Testis (tissue), 3 donors: ENCODE data around the gene AOX1. TPM values are rescaled to one million over a fixed set of nuclear protein-coding genes. Genes with fewer than 3 reads are reported as not detected.

Experiments used
- DNase-seq: peaks from one replicate; pipeline ENCODE4 v3.0.0-alpha.2; 2019
- H3K27ac ChIP-seq, 2 donors: fragments of 200-600 bp; sonication (generic); one replicate each; pipeline ENCODE4 v1.5.1; 2019
- H3K27me3 ChIP-seq: fragments of 200-600 bp; sonication (generic); one replicate; pipeline ENCODE4 v1.5.1; 2019
- H3K36me3 ChIP-seq: fragments of 200-600 bp; sonication (generic); one replicate; pipeline ENCODE4 v1.5.1; 2017; ENCODE audit warnings: low read depth; ENCODE audit errors: missing control alignments
- H3K4me1 ChIP-seq: fragments of 200-600 bp; sonication (generic); one replicate; pipeline ENCODE4 v1.5.1; 2019
- H3K4me3 ChIP-seq, 2 donors: fragments of 200-600 bp; sonication (generic); one replicate each; pipeline ENCODE4 v1.5.1; 2017 to 2019
- H3K9me3 ChIP-seq: fragments of 200-600 bp; sonication (generic); one replicate; pipeline ENCODE4 v1.5.1; 2017
- CTCF ChIP-seq, 3 experiments: fragments of 450-650 bp in 2 of 3; fragments of 200-600 bp in 1 of 3; sonication (generic) in 1 of 3; IDR thresholded peaks; one replicate each; pipeline ENCODE4 v1.5.1; 2016 to 2019; ENCODE audit warnings: antibody characterized with exemption in 3 of 3, mild to moderate bottlenecking in 2 of 3, moderate library complexity in 1 of 3
- POLR2A ChIP-seq: fragments of 450-650 bp; IDR thresholded peaks from one replicate; pipeline ENCODE4 v1.6.1; 2017; ENCODE audit warnings: antibody characterized with exemption, mild to moderate bottlenecking, moderate library complexity
- WGBS, 2 donors: methylation state at CpG; one replicate each; pipeline ENCODE4 v1.1.5; 2018; 5-methylcytosine and 5-hydroxymethylcytosine counted together
- intact Hi-C: fragments of 100-400 bp; cut with DNase I; formaldehyde crosslinking; loops from one replicate; pipeline ENCODE4 v1.15.1; 2023; ENCODE audit warnings: low total_unique reads
- polyA plus RNA-seq: library from polyadenylated mRNA; stranded (reverse); fragments of 350-450 nt; fragmentation: Illumina TruSeq; extraction: RNeasy Lipid Tissue Mini Kit (QIAGEN cat#74804); gene quantifications from one replicate; pipeline ENCODE4 v1.2.3, GENCODE V29; 2014; ENCODE audit warnings: low read depth, low replicate concordance; ENCODE audit not compliant: insufficient read depth
- total RNA-seq, 2 donors: library from RNA; depleted of rRNA; stranded (reverse); fragments of >200 nt; gene quantifications; one replicate each; pipeline ENCODE4 v1.2.3, GENCODE V29; 2016

Gene AOX1
- total and polyA plus RNA-seq, 3 donors from 2014 or later: 28.7 to 34.1 (median 29.4) TPM

DNA sequence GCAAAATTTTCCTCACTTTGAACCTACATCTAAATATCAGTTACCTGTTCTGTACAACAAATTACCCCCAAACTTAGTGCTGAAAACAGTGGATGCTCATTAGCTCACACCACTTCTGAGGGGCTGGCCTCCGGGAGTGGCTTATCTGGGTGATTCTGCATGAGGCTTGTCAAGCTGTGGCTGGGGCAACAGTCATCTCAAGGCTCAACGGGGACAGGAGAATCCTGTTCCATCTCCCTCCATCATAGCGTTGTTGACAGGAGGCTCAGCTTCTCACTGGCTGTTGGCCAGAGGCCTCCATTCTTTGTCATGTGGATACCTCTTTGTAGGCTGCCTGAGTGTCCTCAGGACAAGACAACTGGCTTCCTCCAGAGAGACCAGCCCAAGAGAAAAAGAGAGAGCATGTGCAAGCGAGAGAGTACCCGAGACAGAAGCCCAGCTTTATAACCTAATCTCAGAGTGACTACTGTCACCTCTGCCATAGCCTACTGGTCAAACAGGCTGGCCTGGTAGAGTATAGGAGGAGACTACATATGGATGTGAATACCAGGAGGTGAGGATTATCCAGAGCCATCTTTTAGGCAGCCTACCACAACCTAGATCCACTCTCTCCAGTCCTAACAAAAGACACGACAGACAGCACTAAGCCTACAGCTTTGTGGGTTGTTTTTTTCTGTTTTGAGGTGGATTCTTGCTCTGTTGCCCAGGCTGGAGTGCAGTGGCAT lies 79.1 kb downstream of the AOX1 start:
- H3K27me3 ChIP-seq: no peaks in the 10 kb centered on the region
- 88 to 93% methylated on average over 6 of the region's 6 CpGs for WGBS, 2 donors
- intact Hi-C loops: no loop called here
- TF ChIP-seq POLR2A (no peak), CTCF (IDR thresholded peaks at IDR 0.05) (no peak)
- no peaks in the 10 kb centered on the region for H3K4me1 ChIP-seq
- H3K36me3 ChIP-seq: no peaks in the 10 kb centered on the region
- no peak for DNase-seq
- H3K9me3 ChIP-seq: no peaks in the 10 kb centered on the region
- no peak overlapping the region for H3K4me3 ChIP-seq
- H3K27ac ChIP-seq: no peak overlapping the region

- H3K27me3 ChIP-seq: no peaks in the 10 kb centered on the region
- H3K4me3 ChIP-seq: no peak overlapping the region
- no peaks in the 10 kb centered on the region for H3K4me1 ChIP-seq
- H3K36me3 ChIP-seq: no peaks in the 10 kb centered on the region
- WGBS, 2 donors: 93 to 95% methylated on average over 2 of the region's 2 CpGs
- no peak for TF ChIP-seq POLR2A
- TF ChIP-seq CTCF (IDR thresholded peaks at IDR 0.05): no peak
- no peak overlapping the region for H3K27ac ChIP-seq
- no peak for DNase-seq
- no peaks in the 10 kb centered on the region for H3K9me3 ChIP-seq
- intact Hi-C loops: no loop called here
Observed at GRCh38 chr2:200665626-200666453, 80.0 kb downstream of the AOX1 start.

GRCh38 chr2:200667413-200667812 lies 81.6 kb downstream of the AOX1 start:
- WGBS, 2 donors: 78 to 79% methylated on average over 3 of the region's 3 CpGs
- TF ChIP-seq POLR2A (no peak), CTCF (IDR thresholded peaks at IDR 0.05) (no peak)
- no peak overlapping the region for H3K27ac ChIP-seq

DNA sequence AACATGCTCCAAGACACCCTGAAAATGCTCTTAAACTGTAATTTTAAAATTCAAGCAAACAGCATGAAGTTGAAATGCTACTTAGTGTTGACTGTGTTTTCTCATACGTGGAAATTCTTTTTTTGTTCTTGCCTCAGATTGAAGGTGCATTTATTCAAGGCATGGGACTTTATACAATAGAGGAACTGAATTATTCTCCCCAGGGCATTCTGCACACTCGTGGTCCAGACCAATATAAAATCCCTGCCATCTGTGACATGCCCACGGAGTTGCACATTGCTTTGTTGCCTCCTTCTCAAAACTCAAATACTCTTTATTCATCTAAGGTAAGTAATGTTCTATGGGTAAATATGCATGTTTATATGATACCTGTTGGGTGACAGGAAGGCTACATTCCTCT lies 82.7 kb downstream of the AOX1 start:
- no peaks in the 10 kb centered on the region for H3K4me1 ChIP-seq
- intact Hi-C loops: no loop called here
- no peak overlapping the region for H3K4me3 ChIP-seq
- DNase-seq: no peak
- H3K27ac ChIP-seq: no peak overlapping the region
- no peaks in the 10 kb centered on the region for H3K9me3 ChIP-seq
- no peaks in the 10 kb centered on the region for H3K27me3 ChIP-seq
- TF ChIP-seq POLR2A: no peak
- no peak for TF ChIP-seq CTCF (IDR thresholded peaks at IDR 0.05)
- 86 to 87% methylated on average over 3 of the region's 3 CpGs for WGBS, 2 donors
- no peaks in the 10 kb centered on the region for H3K36me3 ChIP-seq

More at GRCh38 chr2:200667413-200667812, 81.6 kb downstream of the AOX1 start:
- Histone ChIP-seq H3K36me3 (no peaks in the 10 kb centered on the region), H3K27me3 (no peaks in the 10 kb centered on the region), H3K9me3 (no peaks in the 10 kb centered on the region), H3K4me3 (no peak overlapping the region), H3K4me1 (no peaks in the 10 kb centered on the region)
- intact Hi-C loops: no loop called here
- no peak for DNase-seq
